ENCODE data around the gene RBM47.

RBM47 gene

DNA sequence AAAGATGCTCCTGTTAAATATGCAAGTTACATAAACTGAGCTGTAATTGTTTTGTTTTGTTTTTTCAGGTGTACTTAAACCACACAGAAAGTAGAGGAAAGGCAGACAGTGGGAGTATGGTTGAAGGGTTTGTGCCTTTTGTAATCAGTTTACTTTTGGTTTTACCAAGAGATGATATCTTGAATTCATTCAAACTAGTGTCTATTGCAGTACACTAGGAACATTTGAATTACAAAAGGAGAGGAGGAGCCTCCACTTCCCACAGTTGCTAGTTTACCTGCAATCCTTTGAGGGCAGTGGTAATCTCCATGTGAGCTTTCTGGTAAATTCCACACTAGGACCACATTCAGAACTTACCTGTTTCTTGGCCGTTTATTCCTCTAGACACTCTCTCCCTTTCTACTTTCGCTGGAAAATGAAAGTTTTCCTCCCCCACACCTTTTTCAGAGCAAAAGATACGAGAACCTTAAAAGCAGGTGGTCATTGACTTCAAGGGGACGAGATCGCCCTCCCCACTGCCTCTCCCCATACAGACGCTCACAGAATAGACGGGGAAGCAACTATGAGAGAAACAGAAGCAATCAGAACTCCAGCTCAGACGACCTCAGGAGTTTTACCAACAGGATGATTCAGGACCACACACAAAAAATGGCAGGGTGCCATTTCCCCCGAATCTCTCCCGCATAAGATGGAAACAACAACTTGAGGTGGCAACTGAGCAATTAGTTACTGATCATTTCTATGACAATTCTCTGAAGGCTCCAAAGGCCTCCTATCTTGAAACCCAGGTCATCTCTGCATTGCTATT lies 3.3 kb downstream of the RBM47 start:
- DNase-seq (ENCODE audit: low read depth, low spot score) = no peak

- DNase-seq (ENCODE audit: low read depth, low spot score) = no peak
Observed at GRCh38 chr4:40623707-40624106, 6.0 kb downstream of the RBM47 start.

GRCh38 chr4:40622913-40623312 lies 6.8 kb downstream of the RBM47 start:
- DNase-seq (ENCODE audit: low read depth, low spot score) = no peak

DNA sequence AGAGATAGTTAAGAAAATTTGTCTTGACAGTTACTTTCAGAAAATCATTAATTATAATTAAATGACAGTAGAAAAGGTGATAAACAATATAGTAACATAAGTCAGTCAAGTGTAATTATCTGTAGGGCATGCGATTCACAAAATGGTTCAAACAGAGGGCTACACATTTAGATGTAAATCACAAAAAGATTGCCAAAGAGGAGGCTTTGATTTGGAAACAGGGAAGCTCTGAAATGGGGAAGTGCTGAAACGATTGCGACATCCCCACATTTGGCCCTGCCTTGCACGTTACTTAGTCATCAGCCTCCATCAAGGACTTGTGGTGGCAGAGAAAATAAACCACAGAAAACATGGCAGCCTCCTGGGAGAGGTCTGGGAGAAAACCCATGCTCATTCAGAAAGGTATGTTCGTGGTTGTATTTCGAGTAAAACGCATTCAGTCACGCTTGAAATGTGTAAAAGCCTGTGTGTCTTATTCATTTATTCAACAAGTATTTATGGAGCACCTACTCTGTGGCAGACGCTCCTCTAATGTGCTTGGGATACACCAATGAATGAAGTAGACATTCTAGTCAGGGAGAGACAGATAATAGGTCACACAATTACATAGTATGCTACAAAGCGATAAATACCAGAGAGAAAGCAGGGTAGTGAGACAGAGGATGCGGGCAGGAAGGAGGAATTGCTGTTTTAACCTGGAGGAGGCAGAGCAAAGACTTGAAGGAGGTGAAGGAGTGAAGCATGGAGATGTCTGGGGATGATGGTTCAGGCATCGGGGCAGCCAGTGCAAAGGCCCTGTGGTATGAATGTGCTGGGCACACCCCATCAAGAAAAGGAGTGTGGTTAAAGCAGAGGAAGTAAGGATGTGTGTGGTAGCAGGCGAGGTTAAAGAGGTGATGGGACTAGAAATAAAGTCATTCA lies 7.8 kb downstream of the RBM47 start:
- DNase-seq (ENCODE audit: low read depth, low spot score) = no peak

- DNase-seq (ENCODE audit: low read depth, low spot score) = no peak
Observed at GRCh38 chr4:40621229-40621591, 8.5 kb downstream of the RBM47 start.

GRCh38 chr4:40619600-40619999 lies 10.1 kb downstream of the RBM47 start:
- no peak for DNase-seq (ENCODE audit: low read depth, low spot score)

DNA sequence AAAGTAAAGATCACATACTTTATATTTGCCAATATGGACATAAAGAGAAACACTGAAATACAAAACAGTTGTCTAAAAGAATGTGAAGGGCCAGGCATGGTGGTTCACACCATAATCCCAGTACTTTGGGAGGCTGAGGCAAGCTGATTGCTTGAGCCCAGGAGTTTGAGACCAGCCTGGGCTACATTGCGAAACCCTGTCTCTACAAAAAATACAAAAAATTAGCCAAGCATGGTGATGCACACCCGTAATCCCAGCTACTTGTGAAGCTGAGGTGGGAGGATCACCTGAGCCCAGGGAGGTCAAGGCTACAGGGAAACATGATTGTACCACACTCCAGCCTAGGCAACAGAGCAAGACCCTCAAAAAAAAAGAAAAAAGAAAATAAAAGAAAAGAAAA lies 11.8 kb downstream of the RBM47 start:
- no peak for DNase-seq (ENCODE audit: low read depth, low spot score)

DNA sequence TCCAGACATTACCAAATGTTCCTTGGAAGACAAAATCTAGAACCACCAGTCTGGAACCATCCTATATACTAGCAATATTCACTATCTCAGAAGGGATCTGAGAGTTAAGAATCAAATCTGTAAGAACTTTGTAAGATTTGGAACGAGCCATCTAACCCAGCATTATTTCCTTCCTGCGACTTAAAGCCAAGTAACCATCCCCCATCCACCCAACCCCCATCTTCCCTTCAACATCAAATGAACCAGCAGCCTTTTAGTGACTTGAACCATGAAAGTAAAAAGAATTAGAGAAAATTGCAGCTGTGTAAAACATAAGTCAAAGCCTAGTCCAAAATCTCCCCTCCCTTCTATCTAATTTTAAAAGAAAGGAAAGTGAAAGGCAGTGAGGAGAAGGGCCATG lies 15.6 kb downstream of the RBM47 start:
- no peak for DNase-seq (ENCODE audit: low read depth, low spot score)

DNA sequence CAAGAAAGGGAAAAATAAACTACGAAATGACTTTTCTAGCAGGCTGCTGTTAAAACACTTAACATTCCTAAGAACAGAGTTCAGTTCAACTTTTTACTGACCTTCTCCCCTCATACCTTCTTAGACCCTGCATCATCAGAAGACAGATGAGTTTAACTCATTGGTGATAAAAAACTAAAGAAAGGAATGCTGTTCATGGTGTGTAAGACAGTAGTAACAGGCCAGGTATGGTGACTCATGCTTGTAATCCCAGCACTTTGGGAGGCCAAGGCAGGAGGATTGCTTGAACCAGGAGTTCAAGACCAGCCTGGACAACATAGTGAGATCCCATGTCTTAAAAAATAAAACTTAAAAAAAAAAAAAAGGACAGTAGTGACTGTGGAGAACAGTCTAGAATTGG lies 16.2 kb downstream of the RBM47 start:
- no peak for DNase-seq (ENCODE audit: low read depth, low spot score)

GRCh38 chr4:40612831-40613230 lies 16.8 kb downstream of the RBM47 start:
- DNase-seq (ENCODE audit: low read depth, low spot score) = no peak

GRCh38 chr4:40612283-40612682 lies 17.4 kb downstream of the RBM47 start:
- no peak for DNase-seq (ENCODE audit: low read depth, low spot score)

GRCh38 chr4:40608628-40609027 lies 21.0 kb downstream of the RBM47 start:
- DNase-seq (ENCODE audit: low read depth, low spot score) = no peak

- no peak for DNase-seq (ENCODE audit: low read depth, low spot score)
Observed at GRCh38 chr4:40607221-40607620, 22.4 kb downstream of the RBM47 start.

DNA sequence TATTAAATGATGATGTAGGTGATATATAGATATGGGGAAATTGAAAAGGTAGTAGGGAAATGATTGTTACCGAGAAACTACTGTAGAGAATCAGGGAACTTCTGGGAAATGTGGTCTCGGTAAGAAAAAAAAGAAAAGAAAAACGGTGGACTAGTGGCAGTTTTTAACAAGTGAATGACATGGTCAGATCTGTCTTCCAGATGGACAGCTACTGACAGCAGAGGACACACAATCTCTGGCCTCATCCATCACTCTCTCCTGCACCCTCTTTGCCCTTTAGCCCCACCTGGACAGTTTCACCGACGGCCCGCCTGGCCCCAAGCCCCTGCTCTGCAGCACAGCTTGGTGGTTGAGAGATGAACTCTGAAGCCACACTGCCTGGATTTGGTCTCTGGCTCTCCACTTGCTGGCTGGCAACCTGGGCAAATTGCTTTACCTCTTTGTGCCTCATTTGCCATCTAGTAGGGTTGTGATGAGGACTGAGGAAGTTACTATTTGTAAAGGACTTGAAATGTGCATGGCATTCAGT lies 23.4 kb downstream of the RBM47 start:
- no peak for DNase-seq (ENCODE audit: low read depth, low spot score)

GRCh38 chr4:40603281-40603680 lies 26.4 kb downstream of the RBM47 start:
- no peak for DNase-seq (ENCODE audit: low read depth, low spot score)

- DNase-seq (ENCODE audit: low read depth, low spot score) = no peak
Observed at GRCh38 chr4:40601641-40602040, 28.0 kb downstream of the RBM47 start.

DNA sequence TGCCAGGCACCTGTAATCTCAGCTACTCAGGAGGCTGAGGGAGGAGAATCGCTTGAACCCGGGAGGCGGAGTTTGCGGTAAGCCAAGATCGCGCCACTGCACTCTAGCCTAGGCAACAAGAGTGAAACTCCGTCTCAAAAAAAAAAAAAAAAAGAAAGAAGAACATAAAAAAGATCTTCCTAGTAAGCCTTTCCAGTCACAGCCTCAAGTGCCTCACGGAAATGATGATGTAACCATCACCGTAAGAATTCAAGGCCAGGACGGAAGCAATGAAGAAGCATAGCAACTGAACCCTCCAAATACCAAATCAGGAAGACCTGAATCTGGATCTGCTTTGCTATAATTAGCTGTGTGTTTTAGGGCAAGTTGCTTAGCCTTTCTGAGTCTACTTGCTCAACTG lies 28.8 kb downstream of the RBM47 start:
- no peak for DNase-seq (ENCODE audit: low read depth, low spot score)

- DNase-seq (ENCODE audit: low read depth, low spot score) = no peak
Observed at GRCh38 chr4:40599431-40599830, 30.2 kb downstream of the RBM47 start.

GRCh38 chr4:40596522-40596921 lies 33.1 kb downstream of the RBM47 start:
- no peak for DNase-seq (ENCODE audit: low read depth, low spot score)

DNA sequence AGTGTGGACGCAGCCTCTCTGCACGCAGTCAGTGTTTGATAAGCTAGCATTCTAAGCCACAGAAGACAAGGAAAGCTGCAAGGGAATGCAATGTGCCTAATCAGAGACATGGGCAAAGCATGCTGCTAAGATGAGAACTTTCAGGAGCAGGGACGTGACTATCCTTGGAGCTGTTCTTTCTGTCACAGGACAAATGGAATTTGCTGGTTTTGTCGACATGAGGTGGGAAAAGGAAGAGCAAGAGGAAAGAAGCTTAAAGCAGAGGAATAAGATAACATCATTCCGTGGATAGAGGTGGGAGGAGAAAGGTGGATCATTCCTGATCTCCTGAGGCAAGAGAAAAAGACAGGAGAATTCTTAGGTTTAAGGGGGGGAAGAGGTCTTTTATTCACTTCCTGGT lies 33.7 kb downstream of the RBM47 start:
- no peak for DNase-seq (ENCODE audit: low read depth, low spot score)

- no peak for DNase-seq (ENCODE audit: low read depth, low spot score)
Observed at GRCh38 chr4:40594261-40595178, 35.1 kb downstream of the RBM47 start.

- no peak for DNase-seq (ENCODE audit: low read depth, low spot score)
Observed at GRCh38 chr4:40592034-40592433, 37.6 kb downstream of the RBM47 start.
